PFSK-1 (cell line): ENCODE results near the gene MS4A18.

Experiments used
- FOXP2 ChIP-seq: optimal IDR thresholded peaks from 2 replicates; pipeline ENCODE3; 2011; ENCODE audit warnings: borderline replicate concordance, control low read depth, inconsistent platforms; ENCODE audit not compliant: insufficient read depth; ENCODE audit errors: extremely low read length, extremely low read depth
- POLR2AphosphoS5 ChIP-seq: IDR thresholded peaks from 2 replicates; pipeline ENCODE4 v1.6.1; 2012; ENCODE audit warnings: low read depth, mild to moderate bottlenecking, control low read depth, low read length, moderate library complexity
- SIN3A ChIP-seq: IDR thresholded peaks from 2 replicates; pipeline ENCODE4 v1.6.1; 2012; ENCODE audit warnings: mild to moderate bottlenecking, low read length, moderate library complexity, borderline replicate concordance; ENCODE audit not compliant: insufficient read depth
- TAF1 ChIP-seq: IDR thresholded peaks from 2 replicates; pipeline ENCODE4 v1.6.1; 2012; ENCODE audit warnings: low read length, control low read depth, borderline replicate concordance; ENCODE audit not compliant: insufficient read depth
- TF ChIP-seq, protein P1 (sequence below), 2 experiments: IDR thresholded peaks; 2 replicates each; pipeline versions ENCODE4 v1.6.1 to v1.8.0; 2011 to 2012; ENCODE audit warnings: low read depth in 2 of 2, low read length in 2 of 2, control low read depth in 1 of 2, inconsistent platforms in 1 of 2, mild to moderate bottlenecking in 1 of 2, moderate library complexity in 1 of 2; ENCODE audit not compliant: insufficient read depth in 1 of 2

Gene MS4A18

DNA sequence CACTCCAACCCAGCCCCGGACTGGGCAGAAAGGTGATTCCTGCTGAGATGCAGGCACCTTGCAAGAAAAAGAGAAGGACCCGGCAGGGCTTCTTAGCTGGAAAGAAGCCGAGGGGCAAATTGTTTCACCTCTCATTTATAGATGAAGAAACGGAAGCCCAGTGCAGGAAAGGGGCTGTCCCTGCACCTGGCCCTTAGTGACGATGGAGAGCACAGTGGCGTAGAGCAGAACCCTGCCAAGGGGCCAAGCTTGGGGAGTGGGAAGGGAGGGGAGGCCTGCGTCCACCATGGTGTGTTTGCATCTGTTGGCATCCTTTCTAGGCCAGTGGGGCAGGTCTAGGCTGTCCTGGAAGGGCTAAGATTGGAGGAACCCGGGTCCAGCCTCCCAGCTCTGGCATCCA is 24.3 kb downstream of the MS4A18 start:
- TF ChIP-seq FOXP2: no peak
- no peak for TF ChIP-seq POLR2AphosphoS5

DNA sequence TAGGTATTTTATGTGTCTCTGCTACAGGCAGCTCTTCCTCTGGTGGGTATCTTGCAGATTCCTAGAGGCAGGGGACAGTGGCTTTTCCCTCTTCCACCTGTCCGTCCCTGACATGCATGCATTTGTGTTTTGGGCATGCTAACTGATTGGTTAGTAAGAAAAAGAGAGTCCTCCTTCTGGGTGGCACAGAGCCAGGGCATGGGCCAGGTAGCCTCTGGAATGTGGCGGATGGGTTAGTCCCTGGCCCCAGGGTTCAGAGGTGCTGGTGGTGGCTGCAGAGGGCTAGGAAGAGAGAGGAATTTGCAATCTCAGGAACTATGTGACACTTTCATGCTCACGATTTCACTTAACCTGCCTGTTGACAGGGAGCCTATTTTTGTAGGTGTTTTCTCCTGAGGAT is 26.4 kb downstream of the MS4A18 start:
- TF ChIP-seq POLR2AphosphoS5 (no peak), TAF1 (no peak), FOXP2 (no peak), SIN3A (no peak)
- TF ChIP-seq, protein P1, sequence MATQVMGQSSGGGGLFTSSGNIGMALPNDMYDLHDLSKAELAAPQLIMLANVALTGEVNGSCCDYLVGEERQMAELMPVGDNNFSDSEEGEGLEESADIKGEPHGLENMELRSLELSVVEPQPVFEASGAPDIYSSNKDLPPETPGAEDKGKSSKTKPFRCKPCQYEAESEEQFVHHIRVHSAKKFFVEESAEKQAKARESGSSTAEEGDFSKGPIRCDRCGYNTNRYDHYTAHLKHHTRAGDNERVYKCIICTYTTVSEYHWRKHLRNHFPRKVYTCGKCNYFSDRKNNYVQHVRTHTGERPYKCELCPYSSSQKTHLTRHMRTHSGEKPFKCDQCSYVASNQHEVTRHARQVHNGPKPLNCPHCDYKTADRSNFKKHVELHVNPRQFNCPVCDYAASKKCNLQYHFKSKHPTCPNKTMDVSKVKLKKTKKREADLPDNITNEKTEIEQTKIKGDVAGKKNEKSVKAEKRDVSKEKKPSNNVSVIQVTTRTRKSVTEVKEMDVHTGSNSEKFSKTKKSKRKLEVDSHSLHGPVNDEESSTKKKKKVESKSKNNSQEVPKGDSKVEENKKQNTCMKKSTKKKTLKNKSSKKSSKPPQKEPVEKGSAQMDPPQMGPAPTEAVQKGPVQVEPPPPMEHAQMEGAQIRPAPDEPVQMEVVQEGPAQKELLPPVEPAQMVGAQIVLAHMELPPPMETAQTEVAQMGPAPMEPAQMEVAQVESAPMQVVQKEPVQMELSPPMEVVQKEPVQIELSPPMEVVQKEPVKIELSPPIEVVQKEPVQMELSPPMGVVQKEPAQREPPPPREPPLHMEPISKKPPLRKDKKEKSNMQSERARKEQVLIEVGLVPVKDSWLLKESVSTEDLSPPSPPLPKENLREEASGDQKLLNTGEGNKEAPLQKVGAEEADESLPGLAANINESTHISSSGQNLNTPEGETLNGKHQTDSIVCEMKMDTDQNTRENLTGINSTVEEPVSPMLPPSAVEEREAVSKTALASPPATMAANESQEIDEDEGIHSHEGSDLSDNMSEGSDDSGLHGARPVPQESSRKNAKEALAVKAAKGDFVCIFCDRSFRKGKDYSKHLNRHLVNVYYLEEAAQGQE (IDR thresholded peaks at IDR 0.05; ENCODE audit: insufficient read depth in 1 of 2, low read depth in 2 of 2, low read length in 2 of 2): no peak

DNA sequence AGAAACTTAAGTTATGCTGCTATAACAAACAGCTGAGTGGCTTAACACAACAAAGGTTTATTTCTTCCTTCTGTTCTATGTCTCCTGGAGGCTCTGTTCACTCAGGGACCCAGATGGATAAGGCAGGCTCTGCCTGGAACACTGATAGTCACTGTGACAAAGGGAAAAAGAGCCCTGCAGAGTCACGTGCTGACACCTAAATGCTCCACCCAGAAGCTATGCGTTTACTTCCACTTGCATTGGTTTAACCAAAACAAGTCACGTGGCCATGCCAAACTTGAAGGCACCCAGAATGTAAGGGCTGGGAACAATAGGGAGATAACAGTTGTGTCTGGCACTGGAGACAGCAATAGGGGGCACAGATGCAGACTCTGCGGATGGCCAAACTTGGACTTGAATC is 28.8 kb downstream of the MS4A18 start:
- TF ChIP-seq, protein P1 (IDR thresholded peaks at IDR 0.05; ENCODE audit: insufficient read depth in 1 of 2, low read depth in 2 of 2, low read length in 2 of 2): no peak
- TF ChIP-seq POLR2AphosphoS5 (no peak), FOXP2 (no peak), SIN3A (no peak), TAF1 (no peak)

DNA sequence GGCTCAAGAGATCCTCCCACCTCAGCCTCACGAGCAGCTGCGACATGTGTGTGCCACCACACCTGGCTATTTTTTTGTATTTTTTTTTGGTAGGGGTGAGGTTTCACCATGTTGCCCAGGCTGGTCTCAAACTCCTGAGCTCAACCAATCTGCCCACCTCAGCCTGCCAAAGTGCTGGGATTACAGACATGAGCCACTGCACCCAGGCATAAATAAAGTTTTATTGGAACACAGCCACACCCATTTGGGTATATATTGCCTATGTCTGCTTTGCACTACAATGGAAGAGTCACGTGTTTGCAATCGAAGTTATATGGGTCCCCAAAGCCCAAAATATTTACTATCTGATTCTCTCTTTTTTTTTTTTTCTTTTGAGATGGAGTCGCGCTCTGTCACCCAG is 30.4 kb downstream of the MS4A18 start:
- no peak for TF ChIP-seq SIN3A
- TF ChIP-seq, protein P1 (IDR thresholded peaks at IDR 0.05; ENCODE audit: insufficient read depth in 1 of 2, low read depth in 2 of 2, low read length in 2 of 2): no peak
- TF ChIP-seq POLR2AphosphoS5: no peak
- TF ChIP-seq FOXP2: no peak
- TF ChIP-seq TAF1: no peak

DNA sequence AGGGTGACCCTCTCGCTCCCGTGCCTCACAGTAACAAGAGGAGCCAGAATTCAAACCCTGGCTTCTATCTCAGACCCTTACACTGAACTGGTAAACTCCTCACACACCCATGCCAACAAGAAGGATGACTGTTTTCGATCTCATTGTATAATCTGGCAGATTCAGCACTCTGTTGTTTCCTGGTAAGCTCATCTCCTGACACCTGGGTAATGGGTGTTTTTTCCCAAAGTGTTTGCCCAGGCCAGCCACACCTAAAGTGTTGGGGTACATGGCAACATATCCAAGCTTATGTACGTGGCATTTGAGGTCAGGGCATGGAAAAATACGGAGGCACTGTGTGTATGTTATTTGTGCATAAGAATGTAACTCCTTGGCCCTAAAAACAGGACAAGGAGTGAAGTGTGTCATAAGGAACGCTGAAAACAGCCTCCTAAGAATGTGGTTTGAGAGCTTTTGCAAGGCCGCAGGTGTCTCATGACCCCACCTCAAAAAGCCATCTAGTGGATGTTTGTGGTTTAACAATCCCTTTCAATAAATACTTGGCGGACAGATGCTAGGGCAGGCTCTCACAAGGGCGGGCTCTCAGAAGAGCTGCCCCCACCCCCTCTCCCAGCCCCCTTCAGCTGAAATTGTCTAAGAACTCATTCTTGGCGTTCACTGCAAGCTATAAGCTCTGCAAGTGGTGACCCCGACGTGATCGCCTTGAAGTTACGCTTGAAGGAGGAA is 31.9 kb downstream of the MS4A18 start, which contains the start of gene MS4A15:
Gene MS4A15, plus strand, starts transcription at position 561 of the 726 bp plus-strand sequence. CDS start 6,867 bp downstream, outside the sequence.
- TF ChIP-seq TAF1 (no peak), SIN3A (no peak), POLR2AphosphoS5 (no peak)
- TF ChIP-seq, protein P1 (IDR thresholded peaks at IDR 0.05; ENCODE audit: insufficient read depth in 1 of 2, low read depth in 2 of 2, low read length in 2 of 2): no peak
